ENCODE results near the gene MIS12.

- TF ChIP-seq CTCF (IDR thresholded peaks at IDR 0.05): no peak
- no peak for TF ChIP-seq EZH2 (IDR thresholded peaks at IDR 0.05)
Measured at GRCh38 chr17:5532581-5532980, 46.2 kb downstream of the MIS12 start.
